HepG2 (cell line): ENCODE data around the gene NTPCR. TPM values are rescaled to one million over a fixed set of nuclear protein-coding genes. Genes with fewer than 3 reads are reported as not detected.

ENCODE experiments used
- CHD4 ChIP-seq: fragments of 200-600 bp; sonication (generic); IDR thresholded peaks from 2 replicates; pipeline ENCODE4 v1.7.0; 2017; ENCODE audit warnings: mild to moderate bottlenecking, low read length, borderline replicate concordance
- FIP1L1 ChIP-seq: fragments of 200-400 bp; formaldehyde crosslinking; IDR thresholded peaks from 2 replicates; pipeline ENCODE4 v1.6.1; 2018; ENCODE audit warnings: low read depth, mild to moderate bottlenecking, low read length, moderate library complexity, borderline replicate concordance; ENCODE audit not compliant: insufficient read depth
- HMGXB3 ChIP-seq: sonication (generic); formaldehyde crosslinking; IDR thresholded peaks from 2 replicates; pipeline ENCODE4 v1.4.0; 2020; ENCODE audit warnings: missing genetic modification reagents, borderline replicate concordance
- HNRNPUL1 ChIP-seq: fragments of 200-400 bp; formaldehyde crosslinking; IDR thresholded peaks from 2 replicates; pipeline ENCODE4 v1.6.1; 2017; ENCODE audit warnings: low read depth, mild to moderate bottlenecking, low read length, moderate library complexity
- IRF1 ChIP-seq: sonication (generic); formaldehyde crosslinking; IDR thresholded peaks from 2 replicates; pipeline ENCODE4 v1.4.0; 2020; ENCODE audit warnings: low read depth, mild to moderate bottlenecking, missing genetic modification reagents
- JUND ChIP-seq: sonication (generic); formaldehyde crosslinking; IDR thresholded peaks from 2 replicates; pipeline ENCODE4 v1.8.0; 2022; ENCODE audit warnings: mild to moderate bottlenecking, missing genetic modification reagents
- KDM4B ChIP-seq: sonication (generic); formaldehyde crosslinking; IDR thresholded peaks from 2 replicates; pipeline ENCODE4 v1.4.0; 2020; ENCODE audit warnings: missing genetic modification reagents
- KLF11 ChIP-seq: IDR thresholded peaks from 2 replicates; pipeline ENCODE4 v1.6.1; 2016; ENCODE audit warnings: missing compliant biosample characterization
- NR1H2 ChIP-seq: sonication (generic); formaldehyde crosslinking; IDR thresholded peaks from 2 replicates; pipeline ENCODE4 v1.8.1; 2022; ENCODE audit warnings: low read depth, missing genetic modification reagents, borderline replicate concordance
- POGK ChIP-seq: sonication (generic); formaldehyde crosslinking; conservative IDR thresholded peaks from 2 replicates; pipeline ENCODE4 v1.8.0; 2022; ENCODE audit warnings: mild to moderate bottlenecking, moderate library complexity, missing genetic modification reagents
- ZHX2 ChIP-seq, 2 experiments: sonication (generic) in 1 of 2; formaldehyde crosslinking in 1 of 2; IDR thresholded peaks; 2 replicates each; pipeline versions ENCODE4 v1.6.1 to v1.9.0; 2014 to 2022; ENCODE audit warnings: antibody characterized with exemption in 1 of 2, borderline replicate concordance in 1 of 2, inconsistent platforms in 1 of 2, low read depth in 1 of 2, missing genetic modification reagents in 1 of 2
- ZNF383 ChIP-seq: sonication (generic); formaldehyde crosslinking; IDR thresholded peaks from 2 replicates; pipeline ENCODE4 v1.4.0; 2020; ENCODE audit warnings: missing genetic modification reagents, mild to moderate bottlenecking, borderline replicate concordance
- ZNF781 ChIP-seq: sonication (generic); formaldehyde crosslinking; IDR thresholded peaks from 2 replicates; pipeline ENCODE4 v1.5.1; 2020; ENCODE audit warnings: borderline replicate concordance, mild to moderate bottlenecking, missing genetic modification reagents; ENCODE audit errors: not compliant biosample characterization
- polyA plus RNA-seq, 8 experiments: library from polyadenylated mRNA; depleted of rRNA in 3 of 8; stranded (reverse) in 7 of 8; unstranded in 1 of 8; fragments of >200 nt; fragmentation: Illumina TruSeq in 4 of 8; extraction: Trizol in 4 of 8; gene quantifications; 2 replicates each; pipeline versions ENCODE4 v1.2.1 to v1.2.3, GENCODE V29; 2011 to 2016; ENCODE audit warnings: low read depth in 4 of 8, missing spikeins in 1 of 8, mixed read lengths in 1 of 8; ENCODE audit not compliant: insufficient read depth in 1 of 8
- total RNA-seq, 5 experiments: library from RNA; depleted of rRNA; stranded (reverse); fragments of >200 nt; fragmentation: Illumina TruSeq; extraction: Trizol; gene quantifications; 2 replicates each; pipeline ENCODE4 v1.2.3, GENCODE V29; 2016; ENCODE audit warnings: low read depth in 1 of 5

NTPCR gene
- total and polyA plus RNA-seq, 2 of the 13 experiments (the other 11 are each of a cell fraction or from before 2014, with no cell fraction given): 11.7 to 47.0 TPM

GRCh38 chr1:232950197-232951176 is at the start of gene NTPCR (continued):
- TF ChIP-seq HMGXB3 (CRISPR knock-in tag) (no peak; the same call in 1 of the 2 replicates), KDM4B (no peak), FIP1L1 (no peak), KLF11 (CRISPR knock-in tag) (no peak), HNRNPUL1 (no peak), JUND (no peak), ZHX2 (IDR thresholded peaks at IDR 0.05; ENCODE audit: low read depth) (no peak), ZHX2 (CRISPR knock-in tag; IDR thresholded peaks at IDR 0.05; ENCODE audit: borderline replicate concordance) (no peak), POGK (CRISPR knock-in tag) (0 out of 2 replicates have a peak, but pooled peaks have one; percentile 34), ZNF781 (CRISPR knock-in tag) (no peak), ZNF383 (CRISPR knock-in tag) (no peak), CHD4 (no peak), NR1H2 (CRISPR knock-in tag) (no peak), IRF1 (CRISPR knock-in tag) (no peak)
